ENCODE results near the gene SDF4. TPM values are rescaled to one million over a fixed set of nuclear protein-coding genes. Genes with fewer than 3 reads are reported as not detected.
"Not testable (repeated sequence)": the region's sequence is repeated elsewhere in the genome, so short reads cannot be mapped to it uniquely, and the experiment has no call there.

Gene SDF4
- total RNA-seq, 1 experiment from 2014 or later = 82.0 TPM

- Histone ChIP-seq H3K9me3 (ENCODE audit: control insufficient read depth, low read depth, low read length) (no peaks in the 10 kb centered on the region), H3K4me2 (ENCODE audit: insufficient read depth, insufficient read length, low read length) (no peak overlapping the region), H2BK15ac (ENCODE audit: low read depth, low read length) (no peak overlapping the region), H2BK12ac (ENCODE audit: insufficient read length, low read depth, low read length) (no peak overlapping the region), H3K27me3 (ENCODE audit: insufficient read depth, low read length) (no peaks in the 10 kb centered on the region), H4K8ac (replicated peaks; ENCODE audit: insufficient read length, low read depth, low read length) (no peak overlapping the region), H3K79me1 (ENCODE audit: insufficient read depth, low read depth, low read length, poor library complexity, severe bottlenecking) (no peaks in the 10 kb centered on the region), H2BK120ac (ENCODE audit: low read depth, low read length, poor library complexity, severe bottlenecking) (no peak overlapping the region), H2AFZ (ENCODE audit: low read length) (no peak overlapping the region), H2BK20ac (ENCODE audit: low read depth, low read length, poor library complexity, severe bottlenecking) (no peak overlapping the region), H3K18ac (ENCODE audit: insufficient read length, low read depth, low read length) (no peak overlapping the region), H4K91ac (ENCODE audit: insufficient read length, low read depth, low read length) (no peak overlapping the region), H3K4ac (ENCODE audit: low read depth, low read length) (no peak overlapping the region), H4K20me1 (ENCODE audit: control insufficient read depth, insufficient read depth, insufficient read length) (no peaks in the 10 kb centered on the region), H3K23me2 (ENCODE audit: insufficient read length, low read depth, low read length, poor library complexity, severe bottlenecking) (no peaks in the 10 kb centered on the region), H3K23ac (ENCODE audit: insufficient read length, low read depth, low read length) (no peak overlapping the region), H2AK5ac (ENCODE audit: insufficient read length, low read length) (no peak overlapping the region), H3K79me2 (ENCODE audit: insufficient read depth, low read length) (no peaks in the 10 kb centered on the region), H3K9ac (ENCODE audit: extremely low read depth, insufficient read length, low read length) (no peak overlapping the region), H4K5ac (ENCODE audit: insufficient read length, low read depth, low read length) (no peak overlapping the region), H3K56ac (ENCODE audit: insufficient read length, low read depth, low read length) (no peak overlapping the region), H3K27ac (ENCODE audit: insufficient read length, low read depth, low read length) (no peak overlapping the region), H3K14ac (ENCODE audit: insufficient read depth, low read length) (no peak overlapping the region), H2BK5ac (ENCODE audit: insufficient read length, low read length) (no peak overlapping the region), H3K4me1 (ENCODE audit: insufficient read depth, low read length) (peaks cover 3% of the 10 kb centered on the region; the same call in 1 of the 2 replicates), H3T11ph (ENCODE audit: low read length) (no peak overlapping the region)
- no peak for TF ChIP-seq CTCF (conservative IDR thresholded peaks at IDR 0.05)
- no CpG with 5 or more reads among the region's 7 CpGs for WGBS (ENCODE audit: extremely low coverage, insufficient read length, low lambda C conversion rate)
- DNase-seq = no peak
- Mint-ChIP-seq H3K9me3 (peaks cover 0 to 4% of the 10 kb centered on the region in 2 experiments; a peak in 2 of 5 replicates), H3K4me1 (peaks cover 21 to 33% of the 10 kb centered on the region in 2 experiments), H3K36me3 (ENCODE audit: insufficient read depth in 1 of 3, low read depth in 3 of 3) (peaks cover 1 to 10% (median 4%) of the 10 kb centered on the region in 3 experiments; a peak in 4 of 7 replicates), H3K4me3 (peak overlapping the region in 1 of 2 experiments; percentile 2; a peak in 1 of 5 replicates), H3K27ac (peak overlapping the region in 1 of 3 experiments; percentile 62; a peak in 3 of 7 replicates), H3K27me3 (ENCODE audit: low read depth) (peaks cover 11% of the 10 kb centered on the region)
Measured at GRCh38 chr1:1176931-1177330, 54.9 kb downstream of the SDF4 start.

DNA sequence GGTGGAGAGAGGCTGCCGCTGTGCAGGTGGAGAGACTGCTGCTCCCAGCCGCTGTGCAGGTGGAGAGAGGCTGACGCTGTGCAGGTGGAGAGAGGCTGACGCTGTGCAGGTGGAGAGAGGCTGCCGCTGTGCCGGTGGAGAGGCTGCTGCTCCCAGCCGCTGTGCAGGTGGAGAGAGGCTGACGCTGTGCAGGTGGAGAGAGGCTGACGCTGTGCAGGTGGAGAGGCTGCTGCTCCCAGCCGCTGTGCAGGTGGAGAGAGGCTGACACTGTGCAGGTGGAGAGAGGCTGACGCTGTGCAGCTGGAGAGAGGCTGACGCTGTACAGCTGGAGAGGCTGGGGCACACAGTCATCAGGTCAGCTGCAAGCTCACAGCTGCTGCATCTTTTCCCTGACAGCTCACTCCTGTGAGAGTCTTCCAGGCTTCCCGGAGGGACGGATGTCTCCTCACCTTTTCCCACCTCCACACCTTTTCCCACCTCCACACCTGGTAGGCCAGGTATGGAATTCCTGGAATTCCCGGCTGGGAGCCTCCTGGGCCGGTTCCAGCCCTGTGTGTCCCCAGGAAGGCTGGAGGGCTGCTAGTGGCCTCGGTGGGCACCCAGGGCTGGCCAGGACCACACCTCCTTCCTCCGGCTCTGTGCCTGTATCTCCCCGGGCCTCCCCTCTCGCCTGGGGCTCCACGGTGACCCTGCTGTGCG is 55.6 kb downstream of the SDF4 start:
- DNase-seq = peak; percentile 75
- H3T11ph ChIP-seq (ENCODE audit: low read length); H3K18ac ChIP-seq (ENCODE audit: insufficient read length, low read depth, low read length); H3K9me3 ChIP-seq (ENCODE audit: control insufficient read depth, low read depth, low read length); H3K4ac ChIP-seq (ENCODE audit: low read depth, low read length); H3K4me2 ChIP-seq (ENCODE audit: insufficient read depth, insufficient read length, low read length); H4K8ac ChIP-seq (replicated peaks; ENCODE audit: insufficient read length, low read depth, low read length); H3K56ac ChIP-seq (ENCODE audit: insufficient read length, low read depth, low read length); H2BK12ac ChIP-seq (ENCODE audit: insufficient read length, low read depth, low read length); H3K4me1 ChIP-seq (ENCODE audit: insufficient read depth, low read length); H3K23ac ChIP-seq (ENCODE audit: insufficient read length, low read depth, low read length); H4K5ac ChIP-seq (ENCODE audit: insufficient read length, low read depth, low read length); H3K9ac ChIP-seq (ENCODE audit: extremely low read depth, insufficient read length, low read length); H3K79me2 ChIP-seq (ENCODE audit: insufficient read depth, low read length); H2AFZ ChIP-seq (ENCODE audit: low read length); H2BK5ac ChIP-seq (ENCODE audit: insufficient read length, low read length); H4K91ac ChIP-seq (ENCODE audit: insufficient read length, low read depth, low read length); H3K79me1 ChIP-seq (ENCODE audit: insufficient read depth, low read depth, low read length, poor library complexity, severe bottlenecking); H3K36me3 Mint-ChIP-seq (ENCODE audit: insufficient read depth in 1 of 3, low read depth in 3 of 3); H3K9me3 Mint-ChIP-seq; H4K20me1 ChIP-seq (ENCODE audit: control insufficient read depth, insufficient read depth, insufficient read length); H2AK5ac ChIP-seq (ENCODE audit: insufficient read length, low read length); H3K27me3 ChIP-seq (ENCODE audit: insufficient read depth, low read length); H3K27ac ChIP-seq (ENCODE audit: insufficient read length, low read depth, low read length); H2BK15ac ChIP-seq (ENCODE audit: low read depth, low read length); H2BK20ac ChIP-seq (ENCODE audit: low read depth, low read length, poor library complexity, severe bottlenecking); H3K4me3 Mint-ChIP-seq; H3K23me2 ChIP-seq (ENCODE audit: insufficient read length, low read depth, low read length, poor library complexity, severe bottlenecking); H2BK120ac ChIP-seq (ENCODE audit: low read depth, low read length, poor library complexity, severe bottlenecking): not testable (repeated sequence)
- H3K14ac ChIP-seq (ENCODE audit: insufficient read depth, low read length) = 0 out of 2 replicates have a peak overlapping the region, but pooled peaks have one; percentile 14
- Mint-ChIP-seq H3K27ac (peak overlapping the region in 1 of 3 experiments; percentile 62; a peak in 2 of 7 replicates), H3K27me3 (ENCODE audit: low read depth) (peaks cover 11% of the 10 kb centered on the region), H3K4me1 (peaks cover 21 to 33% of the 10 kb centered on the region in 2 experiments)
- WGBS (ENCODE audit: extremely low coverage, insufficient read length, low lambda C conversion rate) = no CpG with 5 or more reads among the region's 22 CpGs

Measured in H9 (cell line).